Heart right ventricle (tissue), 16 donors: ENCODE measurements around the gene RAB8A. TPM values are rescaled to one million over a fixed set of nuclear protein-coding genes. Genes with fewer than 3 reads are reported as not detected.

Experiments
- ATAC-seq, 8 donors: fragments of 200-7000 bp; cut with Tn5 transposase; one replicate each; pipeline ENCODE4 v1.9.1; 2020; ENCODE audit warnings: mild to moderate bottlenecking in 8 of 8, moderate library complexity in 8 of 8, moderate number of reproducible peaks in 1 of 8
- DNase-seq, 2 donors: peaks; one replicate each; pipeline ENCODE4 v3.0.0-alpha.2; 2020
- H3K27ac ChIP-seq, 10 donors: fragments of 200-600 bp; sonication (generic) in 2 of 10; one replicate each; pipeline versions ENCODE4 v1.5.0 to v1.8.0; 2020 to 2022; ENCODE audit warnings: mild to moderate bottlenecking in 3 of 10
- H3K27me3 ChIP-seq, 7 donors: fragments of 200-600 bp; one replicate each; pipeline ENCODE4 v1.8.0; 2021 to 2022; ENCODE audit warnings: mild to moderate bottlenecking in 2 of 7
- H3K36me3 ChIP-seq, 9 donors: fragments of 200-600 bp; sonication (generic) in 1 of 9; one replicate each; pipeline versions ENCODE4 v1.5.0 to v1.8.0; 2020 to 2022; ENCODE audit warnings: mild to moderate bottlenecking in 2 of 9
- H3K4me1 ChIP-seq, 9 donors: fragments of 200-600 bp; sonication (generic) in 1 of 9; one replicate each; pipeline versions ENCODE4 v1.5.0 to v1.8.0; 2020 to 2022; ENCODE audit warnings: mild to moderate bottlenecking in 4 of 9
- H3K4me3 ChIP-seq, 10 donors: fragments of 200-600 bp; sonication (generic) in 2 of 10; one replicate each; pipeline versions ENCODE4 v1.5.0 to v1.8.0; 2020 to 2022; ENCODE audit warnings: mild to moderate bottlenecking in 7 of 10, moderate library complexity in 2 of 10
- H3K9me3 ChIP-seq, 11 donors: fragments of 200-600 bp in 10 of 11; sonication (generic) in 2 of 11; one replicate each; pipeline versions ENCODE4 v1.5.0 to v1.8.0; 2013 to 2022; ENCODE audit warnings: mild to moderate bottlenecking in 2 of 11, control low read depth in 1 of 11, moderate library complexity in 1 of 11
- WGBS, 2 donors: extraction: QIAGEN DNeasy Blood & Tissue Kit; methylation state at CpG; one replicate each; pipeline ENCODE4 v1.1.7; 2013; ENCODE audit warnings: inconsistent platforms in 1 of 2; 5-methylcytosine and 5-hydroxymethylcytosine counted together
- intact Hi-C, 10 donors: fragments of 100-400 bp; cut with DNase I; formaldehyde crosslinking; loops; one replicate each; pipeline versions ENCODE4 v1.11.1 to v1.14.2; 2022
- polyA plus RNA-seq, 2 donors: library from polyadenylated mRNA; stranded (reverse); fragments of 200-250 nt; gene quantifications; one replicate each; pipeline ENCODE4 v1.2.3, GENCODE V29; 2013
- total RNA-seq, 10 donors: library from RNA; stranded (reverse); fragmentation: NEBNext Ultra II Directional in 3 of 10; extraction: Animal tissue kit (Norgen Biotek cat#: 25700) in 3 of 10; gene quantifications; one replicate each; pipeline versions ENCODE4 v1.2.1 to v1.2.4, GENCODE V29; 2021 to 2023
- TF ChIP-seq, protein P1 (sequence below), 9 donors: fragments of 200-600 bp; sonication (generic) in 2 of 9; IDR thresholded peaks; one replicate each; pipeline versions ENCODE4 v1.5.0 to v1.8.0; 2021 to 2022; ENCODE audit warnings: antibody characterized with exemption in 9 of 9, mild to moderate bottlenecking in 5 of 9, moderate library complexity in 1 of 9
- donor health status: Arrhythmogenic right ventricular cardiomyopathy.
- donor health status: ischemic (EF 13 %, LVEDD 7.1; RV severe dilation, severe dysfunction).
- donor health status: healthy with polysubstance abuse.
- donor health status: DM: no; HTN: yes; CAD: no.
- donor health status: DM: no; HTN: no; CAD: no.
- donor health status: ischemic (EF 25% LVEDD 6.9; RV normal size, moderate dysfunction).
- donor health status: ischemic (EF 25% LVEDD 5.7; RV mildly dilated, moderate dysfunction).
- donor health status: healthy.
- donor health status: DM: yes; HTN: yes; CAD: no.
- donor health status: Ischemic cardiomyopathy.
- donor health status: ischemic (EF 35%, LVEDD 5.7; RV mildly dilated, moderate dysfunction).
- donor health status: nonischemic (EF 11% LVEDD 7.7; RV severe dilation, severe dysfunction).
- donor health status: DM: yes; HTN: yes; CAD: no.
- donor health status: PGD.
- donor health status: ischemic (EF 29% LVEDD 5.4; RV normal size, mild dysfunction).
- donor health status: nonischemic (EF 23%, LVEDD 6.1; RV moderate dilation, normal function).

Gene RAB8A
- total and polyA plus RNA-seq, 12 donors: 12.1 to 47.4 (median 19.5) TPM

DNA sequence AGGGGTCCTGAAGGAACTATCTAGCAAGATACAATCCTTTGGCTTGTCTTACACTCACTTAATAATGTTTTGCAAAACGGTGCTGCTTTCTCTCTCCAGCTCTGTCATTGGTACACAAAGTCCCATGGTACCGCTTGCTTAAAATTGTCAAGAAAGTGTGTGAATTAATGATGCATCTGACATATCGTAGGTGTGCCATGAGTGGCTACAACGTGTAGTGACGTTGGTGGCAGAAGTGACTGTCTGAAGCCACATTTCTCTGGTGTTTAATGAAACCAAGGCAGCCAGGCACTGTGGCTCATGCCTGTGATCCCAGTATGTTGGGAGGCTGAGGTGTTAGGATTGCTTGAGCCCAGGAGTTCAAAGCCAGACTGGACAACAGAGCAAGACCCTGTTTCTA, 34.4 kb downstream of the RAB8A start:
- ATAC-seq: no peak
- H3K36me3 ChIP-seq: no peaks in the 10 kb centered on the region
- H3K9me3 ChIP-seq: no peaks in the 10 kb centered on the region
- TF ChIP-seq, protein P1, sequence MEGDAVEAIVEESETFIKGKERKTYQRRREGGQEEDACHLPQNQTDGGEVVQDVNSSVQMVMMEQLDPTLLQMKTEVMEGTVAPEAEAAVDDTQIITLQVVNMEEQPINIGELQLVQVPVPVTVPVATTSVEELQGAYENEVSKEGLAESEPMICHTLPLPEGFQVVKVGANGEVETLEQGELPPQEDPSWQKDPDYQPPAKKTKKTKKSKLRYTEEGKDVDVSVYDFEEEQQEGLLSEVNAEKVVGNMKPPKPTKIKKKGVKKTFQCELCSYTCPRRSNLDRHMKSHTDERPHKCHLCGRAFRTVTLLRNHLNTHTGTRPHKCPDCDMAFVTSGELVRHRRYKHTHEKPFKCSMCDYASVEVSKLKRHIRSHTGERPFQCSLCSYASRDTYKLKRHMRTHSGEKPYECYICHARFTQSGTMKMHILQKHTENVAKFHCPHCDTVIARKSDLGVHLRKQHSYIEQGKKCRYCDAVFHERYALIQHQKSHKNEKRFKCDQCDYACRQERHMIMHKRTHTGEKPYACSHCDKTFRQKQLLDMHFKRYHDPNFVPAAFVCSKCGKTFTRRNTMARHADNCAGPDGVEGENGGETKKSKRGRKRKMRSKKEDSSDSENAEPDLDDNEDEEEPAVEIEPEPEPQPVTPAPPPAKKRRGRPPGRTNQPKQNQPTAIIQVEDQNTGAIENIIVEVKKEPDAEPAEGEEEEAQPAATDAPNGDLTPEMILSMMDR (IDR thresholded peaks at IDR 0.05): no peak
- peak overlapping the region in 1 of 10 donors; percentile 29 for H3K27ac ChIP-seq
- H3K4me1 ChIP-seq: peaks cover 0 to 76% (median 0%) of the 10 kb centered on the region in 9 donors
- H3K27me3 ChIP-seq: peaks cover 0 to 19% (median 11%) of the 10 kb centered on the region in 7 donors
- WGBS, 2 donors: 72 to 82% methylated on average over 5 of the region's 5 CpGs
- intact Hi-C loops: no loop called here
- peak overlapping the region in 1 of 10 donors; percentile 49 for H3K4me3 ChIP-seq
- DNase-seq: no peak

DNA sequence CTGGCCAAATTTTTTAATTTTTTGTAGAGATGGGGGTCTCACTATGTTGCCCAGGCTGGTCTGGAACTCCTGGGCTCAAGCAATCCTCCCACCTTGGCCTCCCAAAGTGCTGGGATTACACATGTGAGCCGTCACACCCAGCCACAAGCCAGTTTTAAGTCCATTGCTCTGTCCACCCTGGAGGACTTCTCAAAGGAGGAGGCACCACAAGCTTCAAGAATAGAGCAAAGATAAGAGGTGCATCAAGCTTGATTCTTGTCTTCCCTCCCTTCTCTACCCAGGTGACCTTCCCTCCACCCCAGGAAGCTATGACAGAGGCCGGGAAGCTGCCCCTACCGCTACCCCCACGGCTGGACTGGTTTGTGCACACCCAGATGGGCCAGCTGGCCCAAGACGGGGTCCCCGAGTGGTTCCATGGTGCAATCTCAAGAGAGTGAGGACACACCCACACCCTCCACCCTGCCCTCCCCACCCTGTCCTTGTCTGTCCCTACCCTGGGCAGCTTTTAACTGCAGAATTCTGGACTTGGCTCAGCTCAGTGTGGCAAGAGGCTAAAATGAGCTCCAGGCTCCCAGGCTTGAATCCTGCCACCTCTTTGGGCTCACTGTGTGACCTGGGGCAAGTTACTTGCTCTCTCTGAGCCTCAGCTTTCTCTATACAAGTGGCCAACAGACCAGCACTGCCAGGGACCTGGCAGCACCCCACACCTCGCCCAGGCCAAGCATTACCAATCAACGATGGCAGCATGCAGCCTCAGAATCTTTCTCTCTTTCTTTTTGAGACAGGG, 36.9 kb downstream of the RAB8A start:
- H3K4me1 ChIP-seq: peaks cover 0 to 55% (median 0%) of the 10 kb centered on the region in 9 donors
- H3K27ac ChIP-seq: peak overlapping the region in 1 of 10 donors; percentile 86
- H3K4me3 ChIP-seq: no peak overlapping the region
- peaks cover 0 to 6% (median 0%) of the 10 kb centered on the region in 9 donors for H3K36me3 ChIP-seq
- no peak for ATAC-seq
- no peaks in the 10 kb centered on the region for H3K9me3 ChIP-seq
- TF ChIP-seq, protein P1 (IDR thresholded peaks at IDR 0.05): no peak
- intact Hi-C loops: no loop called here
- H3K27me3 ChIP-seq: peaks cover 0 to 16% (median 7%) of the 10 kb centered on the region in 7 donors
- WGBS, 2 donors: 68 to 69% methylated on average over 8 of the region's 8 CpGs
- DNase-seq: no peak

DNA sequence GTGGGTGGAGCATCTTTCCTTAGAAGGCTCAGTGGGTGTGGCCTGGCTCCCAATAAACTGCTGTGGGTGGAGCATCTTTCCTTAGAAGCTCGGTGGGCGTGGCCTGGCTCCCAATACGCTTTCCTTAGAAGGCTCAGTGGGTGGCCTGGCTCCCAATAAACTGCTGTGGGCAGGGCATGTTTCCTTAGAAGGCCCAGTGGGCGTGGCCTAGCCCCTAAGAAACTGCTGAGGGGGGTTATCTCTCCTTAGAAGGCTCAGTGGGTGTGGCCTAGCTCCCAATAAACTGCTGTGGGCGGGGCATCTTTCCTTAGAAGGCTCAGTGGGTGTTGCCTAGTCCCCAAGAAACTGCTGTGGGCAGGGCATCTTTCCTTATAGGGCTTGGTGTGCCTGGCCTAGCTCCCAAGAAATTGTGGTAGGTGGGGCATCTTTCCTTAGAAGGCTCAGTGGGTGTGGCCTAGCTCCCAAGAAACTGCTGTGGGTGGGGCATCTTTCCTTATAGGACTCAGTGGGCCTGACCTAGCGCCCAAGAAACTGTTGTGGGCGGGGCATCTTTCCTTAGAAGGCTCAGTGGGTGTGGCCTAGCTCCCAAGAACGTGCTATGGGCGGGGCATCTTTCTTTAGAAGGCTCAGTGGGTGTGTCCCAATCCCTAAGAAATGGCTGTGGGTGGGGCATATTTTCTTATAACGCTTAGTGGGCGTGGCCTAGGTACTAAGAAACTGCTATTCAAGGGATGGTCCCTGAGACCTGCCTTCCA, 42.1 kb downstream of the RAB8A start:
- Histone ChIP-seq H3K36me3 (peaks cover 0 to 10% (median 0%) of the 10 kb centered on the region in 9 donors), H3K9me3 (no peaks in the 10 kb centered on the region), H3K4me1 (peaks cover 0 to 31% (median 0%) of the 10 kb centered on the region in 9 donors), H3K4me3 (no peak overlapping the region), H3K27ac (no peak overlapping the region), H3K27me3 (no peaks in the 10 kb centered on the region)
- DNase-seq: no peak
- TF ChIP-seq, protein P1 (IDR thresholded peaks at IDR 0.05): no peak
- WGBS, 2 donors: 83% methylated on average over 11 of the region's 11 CpGs
- no peak for ATAC-seq
- intact Hi-C loops: no loop called here

DNA sequence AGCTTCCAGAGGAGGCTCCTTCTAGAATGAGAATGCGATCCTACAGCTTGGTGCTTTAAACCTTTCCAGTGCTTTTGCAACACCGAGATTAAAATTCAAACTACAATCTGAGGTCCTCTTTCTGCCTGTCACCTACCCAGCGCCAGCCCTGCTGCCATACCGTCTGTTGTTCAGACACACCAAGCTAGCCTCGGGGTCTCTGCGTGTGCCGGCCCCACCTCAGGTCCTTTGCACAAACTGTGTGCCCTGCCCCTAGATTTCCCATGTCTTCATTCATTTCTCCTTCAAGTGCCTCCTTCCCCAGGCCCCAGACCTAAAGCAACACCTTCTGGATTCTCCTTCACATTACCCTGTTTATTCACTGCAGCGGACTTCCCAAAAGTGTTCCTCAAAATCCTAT, 42.9 kb downstream of the RAB8A start:
- intact Hi-C loops: no loop called here
- Histone ChIP-seq H3K4me1 (peaks cover 0 to 23% (median 0%) of the 10 kb centered on the region in 9 donors), H3K9me3 (no peaks in the 10 kb centered on the region), H3K4me3 (no peak overlapping the region), H3K27ac (no peak overlapping the region), H3K36me3 (peaks cover 0 to 10% (median 0%) of the 10 kb centered on the region in 9 donors), H3K27me3 (no peaks in the 10 kb centered on the region)
- DNase-seq (no peak), ATAC-seq (no peak)
- TF ChIP-seq, protein P1 (IDR thresholded peaks at IDR 0.05): no peak
- 91 to 94% methylated on average over 8 of the region's 8 CpGs for WGBS, 2 donors
